ENCODE data around the gene THEM4. TPM values are rescaled to one million over a fixed set of nuclear protein-coding genes. Genes with fewer than 3 reads are reported as not detected.

THEM4 gene
- total RNA-seq, 1 experiment from 2014 or later, result 10.9 TPM

- TF ChIP-seq E2F4 (CRISPR knock-in tag; IDR thresholded peaks at IDR 0.05; ENCODE audit: borderline replicate concordance, low read depth) (no peak), ZMAT4 (CRISPR knock-in tag; IDR thresholded peaks at IDR 0.05) (no peak)
These were observed 69.6 kb downstream of the THEM4 start, which contains the start of gene C2CD4D (continued) for GRCh38 chr1:151839457-151840403.

- ATAC-seq, result peak; percentile 4
- Mint-ChIP-seq H3K27ac (no peak overlapping the region), H3K36me3 (peaks cover 3% of the 10 kb centered on the region; the same call in 1 of the 2 replicates), H3K27me3 (ENCODE audit: low read depth) (peaks cover 36% of the 10 kb centered on the region), H3K4me1 (peaks cover 26% of the 10 kb centered on the region), H3K9me3 (no peaks in the 10 kb centered on the region), H3K4me3 (peak overlapping the region; percentile 88)
- no peak for TF ChIP-seq MXD4 (CRISPR knock-in tag; IDR thresholded peaks at IDR 0.05; ENCODE audit: borderline replicate concordance)
- no peak for TF ChIP-seq NFE2L1 (CRISPR knock-in tag; IDR thresholded peaks at IDR 0.05)
- TF ChIP-seq JUN (CRISPR knock-in tag; IDR thresholded peaks at IDR 0.05), result no peak
- no peak for TF ChIP-seq ATF2 (CRISPR knock-in tag; IDR thresholded peaks at IDR 0.05; ENCODE audit: borderline replicate concordance, low read depth)
- TF ChIP-seq HMGA2 (CRISPR knock-in tag; IDR thresholded peaks at IDR 0.05), result no peak
- no peak for TF ChIP-seq ZNF425 (CRISPR knock-in tag; conservative IDR thresholded peaks at IDR 0.05)
- no peak for TF ChIP-seq CREB1 (CRISPR knock-in tag; IDR thresholded peaks at IDR 0.05)
- ChIA-PET CTCF (interaction anchor here (0.6 to 2.1 kb wide), 17 partner anchors 9 to 245 kb away, joined by 3 to 17 read pairs (median 5); partner anchors contain the start of genes RIIAD1, TDRKH, THEM4 and THEM5), POLR2A (interaction anchor here (1.0 to 2.1 kb wide), 6 partner anchors 19 to 328 kb away, joined by 3 to 6 read pairs (median 4); partner anchors contain the start of genes CELF3, CGN, S100A11 and SNX27)
- DNase-seq (ENCODE audit: low spot score), result no peak
These were observed 70.3 kb downstream of the THEM4 start for GRCh38 chr1:151839082-151839412.

GRCh38 chr1:151838222-151839081 is 70.9 kb downstream of the THEM4 start:
- no peak overlapping the region for H3K27ac Mint-ChIP-seq
- H3K4me3 Mint-ChIP-seq, result peak overlapping the region; percentile 88
- H3K9me3 Mint-ChIP-seq, result no peaks in the 10 kb centered on the region
- DNase-seq (ENCODE audit: low spot score) (peak; percentile 54), ATAC-seq (no peak)
- peaks cover 36% of the 10 kb centered on the region for H3K27me3 Mint-ChIP-seq (ENCODE audit: low read depth)
- POLR2A ChIA-PET, result interaction anchor here (1.0 to 2.1 kb wide), 5 partner anchors 43 to 327 kb away, joined by 3 to 6 read pairs (median 4); partner anchors contain the start of genes CELF3, CGN, S100A11 and SNX27
- CTCF ChIA-PET, result interaction anchor here (0.6 to 3.1 kb wide), 15 partner anchors 8 to 197 kb away, joined by 3 to 24 read pairs (median 5); partner anchors contain the start of genes CELF3, RIIAD1, TDRKH and THEM5
- H3K36me3 Mint-ChIP-seq, result peaks cover 3% of the 10 kb centered on the region; the same call in 1 of the 2 replicates
- peaks cover 26% of the 10 kb centered on the region for H3K4me1 Mint-ChIP-seq
- TF ChIP-seq IRF2 (CRISPR knock-in tag; IDR thresholded peaks at IDR 0.05; ENCODE audit: borderline replicate concordance, low read depth), result no peak
- no peak for TF ChIP-seq CDX4 (CRISPR knock-in tag; IDR thresholded peaks at IDR 0.05; ENCODE audit: borderline replicate concordance)
- no peak for TF ChIP-seq TCF7 (CRISPR knock-in tag; IDR thresholded peaks at IDR 0.05; ENCODE audit: low read depth)
- TF ChIP-seq NR2C2 (CRISPR knock-in tag; IDR thresholded peaks at IDR 0.05), result no peak
- no peak for TF ChIP-seq SMAD4 (CRISPR knock-in tag; IDR thresholded peaks at IDR 0.05)
- TF ChIP-seq FOXP4 (CRISPR knock-in tag; IDR thresholded peaks at IDR 0.05), result peak; percentile 85
- TF ChIP-seq MXD4 (CRISPR knock-in tag; IDR thresholded peaks at IDR 0.05; ENCODE audit: borderline replicate concordance), result no peak
- TF ChIP-seq ZNF121 (CRISPR knock-in tag; IDR thresholded peaks at IDR 0.05), result no peak
- TF ChIP-seq PRRX2 (CRISPR knock-in tag; IDR thresholded peaks at IDR 0.05), result no peak
- TF ChIP-seq ZNF232 (CRISPR knock-in tag; IDR thresholded peaks at IDR 0.05), result 0 out of 2 replicates have a peak, but pooled peaks have one; percentile 22
- TF ChIP-seq KAT7 (CRISPR knock-in tag; IDR thresholded peaks at IDR 0.05; ENCODE audit: borderline replicate concordance), result peak; percentile 53; the same call in 1 of the 2 replicates

Measured in WTC11 (cell line).